ENCODE results near the gene EME1.

Gene EME1

DNA sequence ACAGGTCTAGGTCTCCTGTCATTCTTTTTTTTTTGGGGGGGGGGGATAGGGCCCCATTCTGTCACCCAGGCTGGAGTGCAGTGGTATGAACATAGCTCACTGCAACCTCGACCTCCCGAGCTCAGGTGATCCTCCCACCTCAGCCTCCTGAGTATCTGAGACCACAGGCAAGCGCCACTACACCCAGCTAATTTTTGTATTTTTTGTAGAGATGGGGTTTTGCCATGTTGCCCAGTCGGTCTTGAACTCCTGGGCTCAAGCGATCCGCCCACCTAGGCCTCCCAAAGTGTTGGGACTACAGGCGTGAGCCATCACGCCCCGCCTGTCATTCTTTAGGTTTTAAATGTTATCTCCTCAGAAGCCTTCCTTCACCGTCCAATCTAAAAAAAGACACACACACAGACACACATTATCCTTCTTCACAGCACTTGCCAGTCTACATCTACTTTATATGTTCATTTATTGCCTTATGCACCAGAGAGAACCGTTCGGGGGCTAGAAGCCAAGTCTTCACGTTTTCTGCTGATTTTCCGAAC, 739 bp upstream of the EME1 start:
- peak overlapping the region; percentile 73 for H3K4me3 ChIP-seq (ENCODE audit: low read depth, low read length)
- DNase-seq (ENCODE audit: low read depth) = no peak
- TF ChIP-seq, protein P1, sequence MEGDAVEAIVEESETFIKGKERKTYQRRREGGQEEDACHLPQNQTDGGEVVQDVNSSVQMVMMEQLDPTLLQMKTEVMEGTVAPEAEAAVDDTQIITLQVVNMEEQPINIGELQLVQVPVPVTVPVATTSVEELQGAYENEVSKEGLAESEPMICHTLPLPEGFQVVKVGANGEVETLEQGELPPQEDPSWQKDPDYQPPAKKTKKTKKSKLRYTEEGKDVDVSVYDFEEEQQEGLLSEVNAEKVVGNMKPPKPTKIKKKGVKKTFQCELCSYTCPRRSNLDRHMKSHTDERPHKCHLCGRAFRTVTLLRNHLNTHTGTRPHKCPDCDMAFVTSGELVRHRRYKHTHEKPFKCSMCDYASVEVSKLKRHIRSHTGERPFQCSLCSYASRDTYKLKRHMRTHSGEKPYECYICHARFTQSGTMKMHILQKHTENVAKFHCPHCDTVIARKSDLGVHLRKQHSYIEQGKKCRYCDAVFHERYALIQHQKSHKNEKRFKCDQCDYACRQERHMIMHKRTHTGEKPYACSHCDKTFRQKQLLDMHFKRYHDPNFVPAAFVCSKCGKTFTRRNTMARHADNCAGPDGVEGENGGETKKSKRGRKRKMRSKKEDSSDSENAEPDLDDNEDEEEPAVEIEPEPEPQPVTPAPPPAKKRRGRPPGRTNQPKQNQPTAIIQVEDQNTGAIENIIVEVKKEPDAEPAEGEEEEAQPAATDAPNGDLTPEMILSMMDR (IDR thresholded peaks at IDR 0.05; ENCODE audit: low read depth, low read length, missing control alignments) = no peak

DNA sequence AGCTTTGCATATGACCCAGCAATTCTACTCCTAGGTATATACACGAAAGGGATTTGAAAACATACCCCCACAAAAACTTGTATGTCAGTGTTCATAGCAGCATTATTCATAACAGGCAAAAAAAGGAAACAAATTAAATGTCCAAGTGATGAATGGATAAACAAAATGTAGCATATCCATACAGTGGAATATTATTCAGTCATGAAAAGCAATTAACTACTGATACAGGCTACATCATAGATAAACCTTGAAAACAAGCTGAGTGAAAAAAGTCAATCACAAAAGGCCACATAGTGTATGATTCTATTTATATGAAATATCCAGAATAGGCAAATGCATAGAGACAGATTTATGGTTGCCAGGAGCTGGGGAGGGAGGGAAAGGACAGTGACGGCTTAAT, 676 bp downstream of the EME1 start:
- TF ChIP-seq, protein P1 (IDR thresholded peaks at IDR 0.05; ENCODE audit: low read depth, low read length, missing control alignments) = no peak
- DNase-seq (ENCODE audit: low read depth) = no peak
- peak overlapping the region; percentile 73 for H3K4me3 ChIP-seq (ENCODE audit: low read depth, low read length)

DNA sequence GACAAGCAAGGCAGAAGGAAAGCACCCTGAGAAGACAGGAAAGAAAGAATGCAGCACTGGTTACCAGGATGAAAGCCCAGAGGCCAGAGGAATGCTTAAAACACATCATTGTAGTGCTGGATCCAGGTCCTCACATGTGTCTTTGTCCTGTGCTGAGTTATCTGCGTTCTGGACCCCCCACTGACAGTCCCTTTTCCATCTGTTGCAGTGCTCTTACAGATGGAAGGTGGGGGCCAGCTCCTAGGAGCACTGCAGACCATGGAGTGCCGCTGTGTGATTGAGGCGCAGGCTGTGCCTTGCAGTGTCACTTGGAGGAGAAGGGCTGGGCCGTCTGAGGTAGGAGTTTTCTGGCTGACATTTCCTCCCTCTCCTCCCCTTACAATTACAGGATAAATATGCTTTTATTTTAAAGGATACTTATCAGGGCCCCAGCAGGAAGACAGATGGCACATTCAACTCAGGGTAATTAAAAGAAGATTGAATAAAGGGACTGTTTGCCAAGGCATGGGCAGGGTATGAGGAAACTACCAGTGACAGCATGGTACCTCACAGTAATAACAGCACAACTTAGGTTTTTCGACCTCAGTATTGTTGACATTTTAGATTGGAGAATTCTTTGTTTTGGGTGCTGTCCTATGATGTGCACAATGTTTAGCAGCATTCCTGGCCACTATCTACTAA, 3.0 kb downstream of the EME1 start:
- TF ChIP-seq, protein P1 (IDR thresholded peaks at IDR 0.05; ENCODE audit: low read depth, low read length, missing control alignments) = no peak
- no peak for DNase-seq (ENCODE audit: low read depth)
- H3K4me3 ChIP-seq (ENCODE audit: low read depth, low read length) = no peak overlapping the region

- no peak overlapping the region for H3K4me3 ChIP-seq (ENCODE audit: low read depth, low read length)
- no peak for DNase-seq (ENCODE audit: low read depth)
- TF ChIP-seq, protein P1 (IDR thresholded peaks at IDR 0.05; ENCODE audit: low read depth, low read length, missing control alignments) = no peak
Measured at GRCh38 chr17:50379351-50380132, 6.5 kb downstream of the EME1 start.

GRCh38 chr17:50380369-50381259, 7.6 kb downstream of the EME1 start:
- no peak overlapping the region for H3K4me3 ChIP-seq (ENCODE audit: low read depth, low read length)
- DNase-seq (ENCODE audit: low read depth) = no peak
- TF ChIP-seq, protein P1 (IDR thresholded peaks at IDR 0.05; ENCODE audit: low read depth, low read length, missing control alignments) = no peak

DNA sequence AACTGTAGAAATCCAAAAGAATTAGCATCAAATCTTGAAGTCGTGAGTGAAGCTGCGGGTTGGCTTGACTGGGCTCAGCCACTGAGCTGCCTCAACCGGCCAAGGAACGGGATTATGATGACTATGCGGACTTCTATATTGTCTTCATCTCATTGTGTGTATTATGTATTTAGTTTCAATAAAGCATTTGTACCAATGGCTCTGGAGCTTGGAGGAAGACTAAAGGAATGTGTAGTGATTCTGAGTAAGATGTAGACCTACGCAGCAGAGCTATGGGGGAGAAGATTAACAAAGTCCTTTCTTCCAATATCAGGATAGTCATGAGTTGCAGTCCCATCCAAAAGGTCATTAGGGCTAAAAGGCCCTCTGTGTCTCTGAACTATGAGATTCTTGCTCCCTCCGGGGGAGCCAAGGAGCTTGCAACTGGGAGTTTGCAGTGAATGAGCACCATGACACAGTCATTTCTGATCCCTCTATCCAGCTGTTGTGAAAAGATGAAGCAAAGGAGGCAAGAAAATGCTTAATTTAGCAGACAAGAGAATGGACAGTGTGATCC, 8.3 kb downstream of the EME1 start:
- no peak for DNase-seq (ENCODE audit: low read depth)
- TF ChIP-seq, protein P1 (IDR thresholded peaks at IDR 0.05; ENCODE audit: low read depth, low read length, missing control alignments) = no peak

More for the DNA sequence above, 8.3 kb downstream of the EME1 start:
- no peak overlapping the region for H3K4me3 ChIP-seq (ENCODE audit: low read depth, low read length)

Data from GM12864 (cell line).